ENCODE data around the gene IL20RA.

- no peak for TF ChIP-seq POLR2A (IDR thresholded peaks at IDR 0.05)
- TF ChIP-seq, protein P1, sequence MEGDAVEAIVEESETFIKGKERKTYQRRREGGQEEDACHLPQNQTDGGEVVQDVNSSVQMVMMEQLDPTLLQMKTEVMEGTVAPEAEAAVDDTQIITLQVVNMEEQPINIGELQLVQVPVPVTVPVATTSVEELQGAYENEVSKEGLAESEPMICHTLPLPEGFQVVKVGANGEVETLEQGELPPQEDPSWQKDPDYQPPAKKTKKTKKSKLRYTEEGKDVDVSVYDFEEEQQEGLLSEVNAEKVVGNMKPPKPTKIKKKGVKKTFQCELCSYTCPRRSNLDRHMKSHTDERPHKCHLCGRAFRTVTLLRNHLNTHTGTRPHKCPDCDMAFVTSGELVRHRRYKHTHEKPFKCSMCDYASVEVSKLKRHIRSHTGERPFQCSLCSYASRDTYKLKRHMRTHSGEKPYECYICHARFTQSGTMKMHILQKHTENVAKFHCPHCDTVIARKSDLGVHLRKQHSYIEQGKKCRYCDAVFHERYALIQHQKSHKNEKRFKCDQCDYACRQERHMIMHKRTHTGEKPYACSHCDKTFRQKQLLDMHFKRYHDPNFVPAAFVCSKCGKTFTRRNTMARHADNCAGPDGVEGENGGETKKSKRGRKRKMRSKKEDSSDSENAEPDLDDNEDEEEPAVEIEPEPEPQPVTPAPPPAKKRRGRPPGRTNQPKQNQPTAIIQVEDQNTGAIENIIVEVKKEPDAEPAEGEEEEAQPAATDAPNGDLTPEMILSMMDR (IDR thresholded peaks at IDR 0.05), result no peak
Observed at GRCh38 chr6:137056121-137056880, 11.5 kb upstream of the IL20RA start.
